ENCODE results near the gene VPS26A. TPM values are rescaled to one million over a fixed set of nuclear protein-coding genes. Genes with fewer than 3 reads are reported as not detected.

The VPS26A gene
- total RNA-seq, 4 donors from 2014 or later = 34.1 to 51.5 (median 39.4) TPM

GRCh38 chr10:69216577-69217118 lies 92.7 kb downstream of the VPS26A start:
- Histone ChIP-seq H3K9me3 (no peaks in the 10 kb centered on the region), H3K4me1 (no peaks in the 10 kb centered on the region), H3K36me3 (no peaks in the 10 kb centered on the region), H3K4me3 (no peak overlapping the region), H3K27ac (no peak overlapping the region), H3K27me3 (peaks cover 27% of the 10 kb centered on the region)
- ATAC-seq = no peak
- 80 to 85% methylated on average over 9 to 11 of the region's 11 CpGs for WGBS, 2 donors (ENCODE audit: low coverage in 1 of 2)
- TF ChIP-seq EP300 (IDR thresholded peaks at IDR 0.05) = no peak
- no peak for TF ChIP-seq POLR2AphosphoS5 (IDR thresholded peaks at IDR 0.05)
- TF ChIP-seq CTCF (IDR thresholded peaks at IDR 0.05) = no peak
- TF ChIP-seq POLR2A (IDR thresholded peaks at IDR 0.05) = no peak

GRCh38 chr10:69217119-69217754 lies 93.3 kb downstream of the VPS26A start:
- H3K4me3 ChIP-seq = no peak overlapping the region
- 55 to 73% methylated on average over 3 to 4 of the region's 4 CpGs for WGBS, 2 donors (ENCODE audit: low coverage in 1 of 2)
- H3K9me3 ChIP-seq = no peaks in the 10 kb centered on the region
- no peaks in the 10 kb centered on the region for H3K4me1 ChIP-seq
- H3K27me3 ChIP-seq = peaks cover 27% of the 10 kb centered on the region
- H3K36me3 ChIP-seq = no peaks in the 10 kb centered on the region
- no peak for TF ChIP-seq CTCF (IDR thresholded peaks at IDR 0.05)
- TF ChIP-seq EP300 (IDR thresholded peaks at IDR 0.05) = no peak
- TF ChIP-seq POLR2A (IDR thresholded peaks at IDR 0.05) = no peak
- TF ChIP-seq POLR2AphosphoS5 (IDR thresholded peaks at IDR 0.05) = no peak
- no peak overlapping the region for H3K27ac ChIP-seq
- no peak for ATAC-seq

GRCh38 chr10:69218831-69219230 lies 94.9 kb downstream of the VPS26A start:
- no peak overlapping the region for H3K4me3 ChIP-seq
- ATAC-seq = no peak
- 87 to 93% methylated on average over 3 to 5 of the region's 6 CpGs for WGBS, 2 donors (ENCODE audit: low coverage in 1 of 2)

GRCh38 chr10:69220041-69220451 lies 96.1 kb downstream of the VPS26A start, which contains the start of gene HKDC1:
TSS of gene HKDC1 (plus strand) at chr10:69220332. CDS start at chr10:69220436, 104 bp downstream.
- Histone ChIP-seq H3K36me3 (no peaks in the 10 kb centered on the region), H3K9me3 (no peaks in the 10 kb centered on the region), H3K4me3 (no peak within 1 kb of the TSS), H3K27me3 (peaks cover 27% of the 10 kb centered on the region), H3K27ac (no peak within 1 kb of the TSS), H3K4me1 (no peaks in the 10 kb centered on the region)
- WGBS, 2 donors (ENCODE audit: low coverage in 1 of 2) = 82 to 83% methylated on average over 4 to 5 of the region's 8 CpGs
- TF ChIP-seq POLR2A (IDR thresholded peaks at IDR 0.05) (no peak), POLR2AphosphoS5 (IDR thresholded peaks at IDR 0.05) (no peak), CTCF (IDR thresholded peaks at IDR 0.05) (no peak), EP300 (IDR thresholded peaks at IDR 0.05) (no peak)
- no peak for ATAC-seq

More at GRCh38 chr10:69218831-69219230, 94.9 kb downstream of the VPS26A start:
- TF ChIP-seq EP300 (IDR thresholded peaks at IDR 0.05) (no peak), POLR2AphosphoS5 (IDR thresholded peaks at IDR 0.05) (no peak), CTCF (IDR thresholded peaks at IDR 0.05) (no peak), POLR2A (IDR thresholded peaks at IDR 0.05) (no peak)
- Histone ChIP-seq H3K27ac (no peak overlapping the region), H3K9me3 (no peaks in the 10 kb centered on the region), H3K27me3 (peaks cover 27% of the 10 kb centered on the region), H3K36me3 (no peaks in the 10 kb centered on the region), H3K4me1 (no peaks in the 10 kb centered on the region)

- ATAC-seq = no peak
- Histone ChIP-seq H3K4me3 (no peak overlapping the region), H3K36me3 (no peaks in the 10 kb centered on the region), H3K27me3 (peaks cover 27% of the 10 kb centered on the region), H3K4me1 (no peaks in the 10 kb centered on the region), H3K27ac (no peak overlapping the region), H3K9me3 (no peaks in the 10 kb centered on the region)
- 81 to 85% methylated on average over 7 to 9 of the region's 9 CpGs for WGBS, 2 donors (ENCODE audit: low coverage in 1 of 2)
- TF ChIP-seq POLR2AphosphoS5 (IDR thresholded peaks at IDR 0.05) (no peak), POLR2A (IDR thresholded peaks at IDR 0.05) (no peak), CTCF (IDR thresholded peaks at IDR 0.05) (no peak)
Observed at GRCh38 chr10:69220507-69220906, 96.5 kb downstream of the VPS26A start.
